GM19324 (cell line): ENCODE measurements around the gene ACADS.

ENCODE experiments used
- ATAC-seq: cut with Tn5 transposase; IDR thresholded peaks from one replicate; pipeline ENCODE4 v1.9.1; 2021; ENCODE audit warnings: mild to moderate bottlenecking, moderate library complexity; ENCODE audit not compliant: unreplicated experiment, low FRiP score

Gene ACADS

GRCh38 chr12:120699553-120699952 lies 26.1 kb upstream of the ACADS start:
- ATAC-seq = no peak

DNA sequence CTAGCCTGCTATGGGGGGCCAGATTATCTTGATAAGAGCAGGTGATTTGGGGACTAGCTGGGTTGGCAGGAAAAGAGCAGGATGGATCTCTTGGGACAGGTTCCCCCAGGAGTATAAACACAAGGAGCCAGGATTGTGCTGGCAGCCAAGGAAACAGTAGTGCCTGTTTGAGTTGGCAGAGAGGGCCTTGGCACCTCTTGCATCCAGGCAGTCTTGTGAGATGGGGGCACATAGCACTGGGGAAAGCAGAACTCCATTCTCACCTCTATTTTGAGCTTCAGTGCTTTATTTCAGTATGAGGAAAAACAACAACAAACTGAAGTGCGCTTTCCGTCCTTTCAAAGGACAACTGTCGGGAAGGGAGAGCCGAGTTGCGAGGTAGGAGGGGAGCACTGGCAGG lies 24.7 kb upstream of the ACADS start:
- no peak for ATAC-seq

GRCh38 chr12:120702637-120703036 lies 23.0 kb upstream of the ACADS start:
- no peak for ATAC-seq

DNA sequence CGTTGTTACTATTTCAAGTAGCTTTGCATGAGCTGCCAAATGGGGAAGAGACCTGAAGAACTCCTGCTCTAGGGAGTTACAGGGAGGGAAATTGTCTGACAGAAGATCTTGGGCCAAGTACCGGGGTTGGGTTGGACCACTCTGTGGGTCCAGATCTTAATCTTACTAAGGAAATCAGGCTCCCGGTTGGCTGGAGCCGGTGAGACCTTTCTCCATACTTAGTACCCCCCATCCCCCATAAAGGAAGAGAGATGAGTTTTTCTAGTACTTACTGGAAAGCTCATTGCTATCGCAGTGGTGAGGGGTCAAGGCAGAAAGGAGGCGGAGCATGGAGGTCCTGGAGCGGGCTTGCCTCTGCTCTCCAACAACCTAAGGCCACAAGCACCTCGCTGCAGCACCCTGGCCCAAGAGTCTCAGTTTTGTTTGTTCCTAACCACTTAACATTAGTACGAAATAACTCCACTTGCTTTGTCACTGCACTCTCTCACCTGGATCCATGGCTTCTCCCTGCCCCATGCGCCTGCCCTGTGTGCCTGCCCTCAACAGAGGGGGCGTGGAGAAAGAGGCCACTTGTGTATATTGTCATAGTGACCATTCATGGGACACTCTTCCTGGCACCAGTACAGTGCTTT lies 22.2 kb upstream of the ACADS start:
- no peak for ATAC-seq

DNA sequence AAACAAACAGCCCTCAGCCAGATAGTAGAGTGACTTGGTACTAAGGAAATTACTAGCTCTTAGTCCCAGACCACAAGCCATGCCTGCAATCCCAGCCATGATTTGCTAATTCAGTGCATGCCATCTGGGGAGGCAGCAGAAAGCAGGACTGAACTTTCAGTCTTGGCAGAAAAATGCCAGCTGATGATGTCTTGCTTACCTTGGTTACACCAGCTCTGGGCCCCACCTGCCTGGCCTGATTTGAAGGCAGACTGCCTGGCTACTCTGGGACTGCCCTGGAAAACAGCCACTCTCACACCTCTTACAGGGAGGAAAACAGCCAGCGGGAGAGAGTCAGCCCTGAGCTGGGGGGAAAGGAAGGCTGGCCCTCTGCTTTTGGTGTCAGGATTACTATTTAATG lies 20.0 kb upstream of the ACADS start:
- ATAC-seq = no peak

- ATAC-seq = no peak
Measured at GRCh38 chr12:120706029-120706428, 19.6 kb upstream of the ACADS start.

DNA sequence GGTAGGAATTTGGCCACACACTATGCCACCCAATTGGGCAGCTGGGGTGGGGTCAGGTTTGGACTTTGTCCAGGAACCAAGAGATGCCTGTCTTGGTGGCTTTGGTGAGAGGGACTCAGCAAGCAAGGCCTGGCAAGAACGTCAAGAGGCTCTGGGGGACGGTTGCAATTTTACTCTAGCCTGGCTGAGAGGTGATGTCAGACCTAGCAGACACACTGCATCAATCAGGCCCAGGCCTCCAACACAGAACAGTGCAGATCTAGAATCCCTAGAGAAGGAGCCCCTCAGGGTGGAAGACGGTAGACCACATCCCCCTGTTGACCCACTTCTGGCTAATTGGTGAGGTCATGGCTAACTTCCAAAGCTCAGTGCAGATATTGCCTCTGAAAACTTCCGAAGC lies 17.0 kb upstream of the ACADS start:
- no peak for ATAC-seq

DNA sequence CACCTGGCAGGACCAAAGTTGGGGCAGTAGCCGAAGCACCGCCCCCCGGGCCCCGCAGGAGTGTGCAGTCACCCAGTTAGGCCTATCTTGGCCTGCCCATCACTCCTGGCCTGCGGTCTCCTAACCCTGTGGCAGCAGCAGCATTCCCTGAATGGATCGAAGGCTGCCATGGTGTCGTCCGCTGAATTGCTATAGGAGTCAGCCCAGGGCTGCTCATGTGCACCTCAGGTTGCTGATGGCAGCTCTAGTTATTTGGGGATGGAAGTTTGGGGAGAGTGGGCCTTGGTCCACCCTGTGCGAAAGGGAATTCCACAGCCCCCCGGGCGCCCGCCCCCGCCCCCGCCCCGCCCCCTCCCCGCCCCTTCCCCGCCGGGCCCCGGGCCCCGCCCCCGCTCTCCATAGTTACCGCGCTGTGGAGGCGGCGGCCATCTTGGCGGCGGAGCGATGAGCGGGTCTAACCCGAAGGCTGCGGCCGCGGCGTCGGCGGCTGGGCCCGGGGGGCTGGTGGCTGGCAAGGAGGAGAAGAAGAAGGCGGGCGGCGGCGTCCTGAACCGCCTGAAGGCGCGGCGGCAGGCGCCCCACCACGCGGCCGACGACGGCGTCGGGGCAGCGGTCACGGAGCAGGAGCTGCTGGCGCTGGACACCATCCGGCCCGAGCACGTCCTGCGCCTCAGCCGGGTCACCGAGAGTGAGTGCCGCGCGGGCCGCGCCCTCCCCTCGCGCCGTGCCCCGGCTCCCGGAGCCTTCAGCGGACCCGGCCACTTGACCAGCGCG lies 15.4 kb upstream of the ACADS start, which contains the start of gene UNC119B:
Gene UNC119B, plus strand, starts transcription at position 428 of the 774 bp plus-strand sequence. Its CDS starts 17 bp downstream, at position 445.
- peak; percentile 70 for ATAC-seq

- no peak for ATAC-seq
Measured at GRCh38 chr12:120710805-120711296, 14.8 kb upstream of the ACADS start.

GRCh38 chr12:120711411-120711810 lies 14.2 kb upstream of the ACADS start:
- ATAC-seq = no peak

- no peak for ATAC-seq
Measured at GRCh38 chr12:120712610-120713009, 13.0 kb upstream of the ACADS start.

GRCh38 chr12:120713861-120714482 lies 11.7 kb upstream of the ACADS start:
- no peak for ATAC-seq

DNA sequence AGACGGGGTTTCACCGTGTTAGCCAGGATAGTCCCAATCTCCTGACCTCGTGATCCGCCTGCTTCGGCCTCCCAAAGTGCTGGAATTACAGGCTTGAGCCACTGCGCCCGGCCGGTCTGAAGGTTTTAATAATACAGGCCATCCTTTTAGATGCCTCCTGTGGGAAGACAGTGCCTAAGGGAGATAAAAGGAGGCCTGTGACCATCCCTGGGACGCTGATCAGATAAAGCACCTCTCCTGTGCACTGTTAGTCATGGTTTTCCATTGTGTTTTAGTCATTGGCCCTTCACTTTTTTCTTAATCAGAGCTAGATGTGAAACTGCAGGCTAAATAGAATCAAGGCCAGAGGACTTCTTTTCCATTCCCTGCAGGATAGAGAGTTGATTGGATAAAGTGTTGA lies 7.6 kb upstream of the ACADS start:
- no peak for ATAC-seq

GRCh38 chr12:120719072-120719471 lies 6.6 kb upstream of the ACADS start:
- no peak for ATAC-seq

DNA sequence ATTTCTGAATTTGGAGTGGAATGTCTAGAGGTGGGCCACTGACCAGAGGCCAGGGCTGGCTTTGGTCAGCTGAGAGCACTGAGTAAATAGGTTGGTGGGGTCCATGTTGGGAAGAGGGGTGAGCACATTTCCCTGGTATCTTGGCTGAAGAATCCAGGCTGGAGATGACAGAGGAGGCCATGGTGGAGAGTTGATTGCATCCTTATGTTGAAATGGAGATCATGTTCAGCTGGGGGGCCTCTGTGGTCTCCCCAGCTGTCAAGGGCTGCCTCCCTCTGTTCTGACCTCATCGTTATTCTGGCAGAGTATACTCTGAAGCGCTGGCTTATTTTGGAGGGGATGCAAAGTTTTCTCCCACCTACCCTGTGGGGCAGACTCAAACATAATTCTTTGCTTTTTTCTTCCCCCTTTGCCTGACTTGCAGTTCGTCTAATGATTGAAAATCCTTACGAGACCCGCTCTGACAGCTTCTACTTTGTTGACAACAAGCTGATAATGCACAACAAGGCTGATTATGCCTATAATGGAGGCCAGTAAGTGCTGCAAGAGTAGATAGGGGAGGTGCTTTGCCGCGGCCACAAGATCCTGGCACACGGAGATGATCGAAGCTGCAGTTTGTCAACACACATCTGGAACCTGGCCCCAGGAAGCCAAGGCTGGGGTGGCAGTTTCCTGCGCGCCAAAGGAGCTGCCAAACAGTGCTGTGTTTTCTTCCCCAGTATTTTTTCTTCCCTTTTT lies 6.0 kb upstream of the ACADS start:
- no peak for ATAC-seq

GRCh38 chr12:120720234-120720986 lies 5.2 kb upstream of the ACADS start:
- ATAC-seq = no peak

- ATAC-seq = no peak
Measured at GRCh38 chr12:120720987-120721801, 4.4 kb upstream of the ACADS start.

- ATAC-seq = no peak
Measured at GRCh38 chr12:120721866-120722265, 3.8 kb upstream of the ACADS start.

DNA sequence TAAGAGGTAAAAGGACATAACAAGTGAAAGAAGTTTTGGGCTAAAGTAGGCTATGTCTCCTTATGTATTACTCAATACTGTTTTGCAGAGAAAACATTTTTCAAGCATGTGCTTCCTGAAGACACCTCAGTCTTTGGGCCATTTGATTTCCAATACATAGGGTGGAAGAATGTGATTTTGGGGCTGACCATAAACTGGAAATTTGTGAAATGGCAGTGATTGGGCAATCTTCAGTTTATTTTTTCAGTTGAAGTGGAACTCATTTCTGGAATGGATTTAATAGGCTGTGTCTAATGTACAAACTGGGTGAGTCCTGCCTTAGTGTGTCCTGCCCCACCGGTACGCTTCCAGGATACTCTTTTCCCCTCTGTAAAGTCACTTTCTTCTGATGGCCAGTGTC lies 2.8 kb upstream of the ACADS start:
- ATAC-seq = no peak
